Mesodermal cell (in vitro differentiated cells): Measurements from ENCODE around the gene PRPF31.

Source experiments
- H3K27ac ChIP-seq: 2 replicates; pipeline ENCODE4 v1.7.0; 2013; ENCODE audit warnings: mild to moderate bottlenecking, low read depth, low read length, moderate library complexity; ENCODE audit not compliant: severe bottlenecking
- H3K36me3 ChIP-seq: 2 replicates; pipeline ENCODE4 v1.7.1; 2013; ENCODE audit warnings: mild to moderate bottlenecking, low read length, moderate library complexity; ENCODE audit not compliant: control insufficient read depth, insufficient read depth
- H3K4me1 ChIP-seq: one replicate; pipeline ENCODE4 v1.7.1; 2013; ENCODE audit warnings: mild to moderate bottlenecking, low read length; ENCODE audit not compliant: insufficient read depth, control insufficient read depth, poor library complexity, severe bottlenecking
- H3K4me3 ChIP-seq: 2 replicates; pipeline ENCODE4 v1.7.0; 2013; ENCODE audit warnings: low read length, control low read depth, mild to moderate bottlenecking; ENCODE audit not compliant: insufficient read depth, poor library complexity, severe bottlenecking; ENCODE audit errors: extremely low read depth
- H3K9me3 ChIP-seq: 2 replicates; pipeline ENCODE4 v1.7.1; 2013; ENCODE audit warnings: mild to moderate bottlenecking, low read length, moderate library complexity; ENCODE audit not compliant: control insufficient read depth
- WGBS, 2 experiments: methylation state at CpG; one replicate each; pipeline ENCODE4 v1.1.5; 2013; ENCODE audit warnings: missing lambda C conversion rate in 2 of 2; ENCODE audit not compliant: insufficient coverage in 2 of 2; 5-methylcytosine and 5-hydroxymethylcytosine counted together

The PRPF31 gene

DNA sequence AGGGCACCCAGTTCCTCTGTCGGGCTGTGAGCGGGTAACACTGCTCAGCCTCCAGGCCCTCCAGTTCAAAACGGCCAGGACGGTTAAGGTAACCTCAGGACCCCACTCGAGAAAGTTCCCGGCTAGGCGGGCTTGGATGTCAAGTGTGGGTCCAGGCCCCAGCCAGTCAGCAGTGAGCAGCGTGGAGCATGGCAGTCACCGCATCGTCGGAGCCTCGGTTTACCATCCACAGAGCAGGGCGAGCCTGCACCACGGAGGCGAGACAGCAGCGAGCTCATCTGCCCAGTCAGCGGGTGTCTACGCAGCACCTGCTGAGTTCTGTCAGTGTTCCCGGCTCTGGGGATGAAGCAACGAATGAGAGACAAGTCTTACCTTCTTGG is 14.1 kb downstream of the PRPF31 start:
- Histone ChIP-seq H3K4me3 (no peak overlapping the region), H3K27ac (no peak overlapping the region), H3K36me3 (peaks cover 68% of the 10 kb centered on the region), H3K9me3 (no peaks in the 10 kb centered on the region), H3K4me1 (no peaks in the 10 kb centered on the region)
- 92 to 95% methylated on average over 19 to 20 of the region's 20 CpGs for WGBS, 2 experiments

DNA sequence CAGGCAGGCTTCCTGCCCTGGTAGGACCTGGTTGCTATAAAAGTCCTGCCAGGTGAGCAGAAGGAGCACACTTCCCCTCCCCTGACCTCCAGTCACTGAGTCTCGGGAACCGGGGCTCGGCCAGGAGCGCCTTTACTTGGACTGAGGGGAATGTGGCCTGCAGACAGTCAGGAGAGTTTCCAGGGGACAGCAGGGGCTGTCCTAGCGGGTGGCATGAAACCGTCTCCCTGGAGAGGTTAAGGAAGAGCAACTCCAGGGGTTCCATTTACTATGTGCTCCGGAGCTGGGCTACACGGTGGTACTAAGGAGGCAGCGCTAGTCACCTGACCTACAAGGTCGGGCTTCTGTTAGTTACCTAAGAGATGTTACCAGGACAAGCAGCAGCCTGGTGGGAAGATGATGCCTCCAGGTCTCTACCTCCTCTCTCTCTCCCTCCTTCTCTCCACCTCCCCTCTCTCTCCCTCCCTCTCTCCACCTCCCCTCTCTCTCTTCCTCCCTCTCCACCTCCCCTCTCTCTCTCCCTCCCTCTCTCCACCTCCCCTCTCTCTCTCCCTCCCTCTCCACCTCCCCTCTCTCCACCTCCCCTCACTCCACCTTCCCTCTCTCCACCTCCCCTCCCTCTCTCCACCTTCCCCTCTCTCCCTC is 17.9 kb downstream of the PRPF31 start:
- no peaks in the 10 kb centered on the region for H3K9me3 ChIP-seq
- H3K27ac ChIP-seq = no peak overlapping the region
- peaks cover 4% of the 10 kb centered on the region for H3K4me1 ChIP-seq
- H3K36me3 ChIP-seq = peaks cover 33% of the 10 kb centered on the region
- no peak overlapping the region for H3K4me3 ChIP-seq
- 90 to 92% methylated on average over 5 to 8 of the region's 10 CpGs for WGBS, 2 experiments

DNA sequence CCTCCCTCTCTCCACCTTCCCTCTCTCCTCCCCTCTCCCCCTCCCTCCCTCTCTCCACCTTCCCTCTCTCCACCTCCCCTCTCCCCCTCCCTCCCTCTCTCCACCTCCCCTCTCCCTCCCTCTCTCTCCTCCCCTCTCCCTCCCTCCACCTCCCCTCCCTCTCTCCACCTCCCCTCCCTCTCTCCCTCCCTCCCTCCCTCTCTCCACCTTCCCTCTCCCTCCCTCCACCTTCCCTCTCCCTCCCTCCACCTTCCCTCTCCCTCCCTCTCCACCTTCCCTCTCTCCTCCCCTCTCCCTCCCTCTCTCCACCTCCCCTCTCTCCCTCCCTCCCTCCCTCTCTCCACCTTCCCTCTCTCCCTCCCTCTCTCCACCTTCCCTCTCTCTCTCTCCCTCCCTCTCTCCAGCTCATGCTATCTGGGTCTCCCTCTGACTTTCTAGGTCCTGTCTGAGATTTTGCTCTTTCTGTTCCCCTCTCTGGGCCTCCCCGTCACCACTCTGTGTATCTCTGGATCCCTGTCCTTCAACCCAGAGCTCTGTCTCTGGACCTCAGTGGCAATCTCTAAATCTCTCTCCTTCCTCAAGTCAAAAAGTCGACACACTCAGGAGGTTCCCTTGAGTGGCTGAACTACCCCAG is 18.5 kb downstream of the PRPF31 start:
- Histone ChIP-seq H3K27ac (no peak overlapping the region), H3K4me3 (no peak overlapping the region), H3K4me1 (peaks cover 10% of the 10 kb centered on the region), H3K36me3 (peaks cover 27% of the 10 kb centered on the region), H3K9me3 (no peaks in the 10 kb centered on the region)
- 54 to 58% methylated on average over 2 of the region's 2 CpGs for WGBS, 2 experiments

DNA sequence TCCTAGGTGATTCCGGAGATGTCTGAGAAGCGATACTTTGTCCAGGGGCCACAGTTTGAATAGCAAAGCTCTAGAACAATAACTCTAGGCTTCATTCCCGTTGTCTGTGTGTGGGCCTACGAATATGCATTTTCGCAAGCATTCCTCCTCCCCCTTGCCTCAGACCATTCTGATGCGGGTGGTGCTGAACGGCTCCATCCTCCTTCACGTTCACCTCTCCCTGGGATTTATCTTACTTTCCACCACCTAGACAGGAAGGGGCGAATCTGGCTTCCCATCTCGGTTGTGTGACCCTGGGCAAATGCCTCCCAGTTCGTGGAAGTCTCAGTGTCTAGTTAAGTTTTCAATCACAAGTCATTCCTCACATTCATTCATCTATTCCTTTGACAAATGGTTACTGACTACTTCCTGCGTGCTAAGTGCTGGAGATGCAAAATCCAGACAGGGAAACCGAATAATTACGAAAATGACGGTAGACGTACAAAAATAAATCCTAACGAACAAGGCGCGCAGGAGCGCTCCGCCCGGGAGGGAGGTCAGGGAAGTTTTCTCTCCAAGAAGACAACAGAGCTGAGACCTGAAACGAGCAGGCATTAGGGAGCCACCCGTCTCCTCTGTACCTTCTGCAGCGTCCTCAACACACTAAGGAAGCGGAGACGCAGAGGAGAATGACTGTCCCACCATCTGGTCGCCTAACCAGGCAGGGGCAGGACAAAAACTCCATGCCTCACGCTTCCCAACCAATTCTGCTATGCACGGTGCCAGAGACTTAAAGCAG is 20.7 kb downstream of the PRPF31 start:
- WGBS, 2 experiments = 1 to 4% methylated on average over 24 to 27 of the region's 30 CpGs
- H3K27ac ChIP-seq = peak overlapping the region; percentile 67
- peak overlapping the region; percentile 57 for H3K4me3 ChIP-seq

DNA sequence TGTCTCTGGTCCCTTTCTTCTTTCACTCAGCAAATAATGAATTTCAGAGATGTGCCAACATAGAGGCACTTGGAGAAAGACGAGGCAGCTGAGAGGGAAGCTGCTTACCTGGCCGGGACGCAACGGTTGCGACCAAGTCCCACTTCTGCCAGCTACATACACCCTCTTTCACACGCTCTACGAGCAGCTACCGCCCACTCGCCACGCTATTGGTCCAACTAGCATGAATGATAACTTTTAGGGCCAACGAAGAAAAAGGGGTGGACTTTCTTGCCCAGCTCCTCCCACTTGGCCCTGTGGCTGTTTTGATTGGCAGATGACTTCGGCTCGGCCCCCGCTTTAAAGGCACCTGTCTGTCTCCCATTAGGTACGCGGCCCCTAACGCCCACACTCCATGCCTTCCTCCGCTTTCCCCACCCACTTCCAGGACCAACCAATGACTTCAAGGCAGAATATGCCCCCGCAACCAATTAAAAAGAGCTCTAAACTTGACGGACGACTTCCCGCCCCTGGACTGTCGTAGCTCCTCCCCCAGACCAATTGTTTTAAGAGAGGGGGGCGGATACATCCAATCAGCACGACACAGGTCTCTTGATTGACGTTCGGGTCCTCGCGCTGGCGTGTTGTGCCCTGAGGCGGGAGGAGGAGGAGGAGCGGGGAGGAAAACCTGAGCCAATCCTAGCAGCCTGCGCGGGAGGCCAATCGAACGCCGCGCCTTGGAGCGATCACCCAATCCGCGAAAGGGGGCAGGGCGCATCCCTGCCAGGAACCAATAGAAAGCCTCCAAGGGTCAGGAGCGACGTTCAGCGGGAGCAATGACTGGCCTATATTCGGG is 21.5 kb downstream of the PRPF31 start:
- peak overlapping the region; percentile 87 for H3K4me3 ChIP-seq
- peaks cover 35% of the 10 kb centered on the region for H3K36me3 ChIP-seq
- WGBS, 2 experiments = 0% methylated on average over 33 to 36 of the region's 46 CpGs
- H3K9me3 ChIP-seq = no peaks in the 10 kb centered on the region
- peaks cover 24% of the 10 kb centered on the region for H3K4me1 ChIP-seq
- H3K27ac ChIP-seq = peak overlapping the region; percentile 96

More for the DNA sequence above, 20.7 kb downstream of the PRPF31 start:
- Histone ChIP-seq H3K9me3 (no peaks in the 10 kb centered on the region), H3K4me1 (peaks cover 17% of the 10 kb centered on the region), H3K36me3 (peaks cover 33% of the 10 kb centered on the region)

DNA sequence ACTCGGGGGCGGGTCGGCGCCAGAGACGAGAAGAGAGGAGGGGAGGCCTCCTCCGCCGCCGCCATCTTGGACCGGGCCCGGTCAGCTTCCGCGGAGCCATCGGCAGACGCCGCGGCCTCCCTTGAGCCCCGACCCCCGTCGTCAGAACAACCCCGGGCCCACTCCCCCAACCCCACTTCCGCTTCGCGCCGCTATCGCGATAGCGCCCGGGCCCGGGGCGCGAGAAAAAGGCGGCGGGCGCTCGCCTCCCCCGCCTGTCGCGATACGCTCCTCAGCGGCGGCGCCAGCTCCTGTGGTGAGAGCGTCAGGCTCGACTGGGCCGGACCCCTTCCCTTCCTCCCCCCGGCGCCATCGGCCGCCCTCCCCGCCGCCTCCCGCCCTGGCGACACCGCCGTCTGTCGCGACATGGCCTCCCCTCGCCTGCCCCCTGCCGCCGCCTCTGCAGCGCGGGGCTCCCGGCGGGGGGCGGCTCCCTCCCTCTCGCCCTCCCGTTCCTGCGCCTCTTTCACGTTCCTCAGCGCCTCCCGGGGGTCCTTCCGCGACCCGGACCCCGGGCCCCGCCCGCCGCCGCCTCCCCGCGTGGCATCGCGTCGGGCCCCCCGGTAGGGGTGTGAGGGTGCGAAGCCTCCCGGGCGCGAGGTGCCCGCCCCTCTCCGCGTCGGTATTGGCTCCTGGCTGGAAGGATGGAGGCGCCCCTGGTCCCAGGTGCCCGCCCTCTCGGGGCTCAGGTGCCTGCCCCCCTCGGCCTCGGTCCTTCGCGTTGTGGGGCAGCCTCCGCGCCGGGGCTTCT is 22.3 kb downstream of the PRPF31 start, which contains the start of gene CNOT3:
TSS of gene CNOT3 (plus strand) at position 64 of the 790 bp plus-strand sequence. CDS start 5,217 bp downstream, outside the sequence.
- peak within 1 kb of the TSS; percentile 96 for H3K27ac ChIP-seq
- WGBS, 2 experiments = 0% methylated on average over 41 to 66 of the region's 103 CpGs
- H3K4me3 ChIP-seq = peak within 1 kb of the TSS; percentile 87
- peaks cover 25% of the 10 kb centered on the region for H3K4me1 ChIP-seq
- peaks cover 39% of the 10 kb centered on the region for H3K36me3 ChIP-seq
- H3K9me3 ChIP-seq = no peaks in the 10 kb centered on the region

DNA sequence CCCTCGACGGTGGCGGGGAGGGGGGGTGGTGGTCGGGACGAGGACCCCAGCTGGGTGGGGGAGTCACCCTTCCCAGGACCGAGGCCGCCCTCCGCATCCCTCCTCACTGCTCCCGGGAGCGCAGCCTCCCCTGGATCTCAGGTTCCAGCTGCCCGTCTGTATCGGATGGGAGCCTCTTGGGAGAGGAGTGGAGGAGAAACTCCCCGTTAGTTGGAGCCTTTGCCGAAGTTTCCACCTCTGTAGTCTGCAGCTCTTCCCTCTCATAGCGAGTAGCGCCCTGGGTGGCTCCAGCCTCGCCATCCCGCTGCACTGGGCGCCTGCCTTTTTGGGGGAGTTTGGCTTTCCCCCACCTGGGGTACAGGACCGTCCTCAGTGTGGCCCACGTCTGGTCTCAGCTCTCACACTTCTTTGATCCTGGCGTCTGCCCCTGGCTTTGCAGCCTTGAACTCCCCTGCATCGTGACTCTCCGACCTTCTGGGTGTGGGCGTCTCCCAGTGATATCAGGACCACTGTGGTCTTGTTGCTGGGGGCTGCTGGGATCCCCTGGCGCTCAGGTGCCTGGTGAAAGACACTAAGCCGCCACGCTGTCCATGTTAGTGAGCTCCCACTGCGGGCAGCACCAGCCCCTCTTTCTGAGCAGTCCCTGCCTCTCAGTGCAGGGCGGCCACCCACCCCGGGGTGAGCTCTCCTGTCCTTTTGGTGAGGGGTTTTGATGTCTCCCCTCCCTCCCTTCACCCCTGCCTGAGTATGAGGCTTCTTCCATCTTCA is 23.1 kb downstream of the PRPF31 start:
- Histone ChIP-seq H3K4me3 (peak overlapping the region; percentile 87), H3K4me1 (peaks cover 25% of the 10 kb centered on the region), H3K9me3 (no peaks in the 10 kb centered on the region), H3K27ac (no peak overlapping the region), H3K36me3 (peaks cover 46% of the 10 kb centered on the region)
- 35 to 61% methylated on average over 15 of the region's 31 CpGs for WGBS, 2 experiments

DNA sequence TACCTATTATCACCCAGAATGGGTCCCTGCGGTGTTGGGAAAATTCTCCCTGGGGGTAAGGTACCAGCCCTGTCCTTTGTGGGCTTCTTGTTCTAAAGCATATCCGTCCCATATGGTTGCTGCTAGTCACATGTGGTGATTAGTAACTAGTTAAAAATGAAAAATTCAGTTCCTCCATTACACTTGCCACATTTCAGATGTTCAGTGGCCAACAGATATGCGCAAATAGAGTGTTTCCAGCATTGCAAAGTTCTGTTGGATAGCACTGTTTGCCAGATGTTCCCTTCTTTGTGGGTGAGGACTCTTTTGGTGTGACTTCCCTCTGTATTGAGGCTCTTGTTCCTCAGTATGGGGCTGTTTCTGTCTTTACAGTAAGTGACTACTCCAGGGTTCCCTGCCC is 25.8 kb downstream of the PRPF31 start:
- no peak overlapping the region for H3K4me3 ChIP-seq
- peaks cover 21% of the 10 kb centered on the region for H3K4me1 ChIP-seq
- no peaks in the 10 kb centered on the region for H3K9me3 ChIP-seq
- peaks cover 73% of the 10 kb centered on the region for H3K36me3 ChIP-seq
- WGBS, 2 experiments = 100% methylated on average over 1 of the region's 3 CpGs; no CpG with 5 or more reads in 1 of the 2 experiments
- no peak overlapping the region for H3K27ac ChIP-seq

DNA sequence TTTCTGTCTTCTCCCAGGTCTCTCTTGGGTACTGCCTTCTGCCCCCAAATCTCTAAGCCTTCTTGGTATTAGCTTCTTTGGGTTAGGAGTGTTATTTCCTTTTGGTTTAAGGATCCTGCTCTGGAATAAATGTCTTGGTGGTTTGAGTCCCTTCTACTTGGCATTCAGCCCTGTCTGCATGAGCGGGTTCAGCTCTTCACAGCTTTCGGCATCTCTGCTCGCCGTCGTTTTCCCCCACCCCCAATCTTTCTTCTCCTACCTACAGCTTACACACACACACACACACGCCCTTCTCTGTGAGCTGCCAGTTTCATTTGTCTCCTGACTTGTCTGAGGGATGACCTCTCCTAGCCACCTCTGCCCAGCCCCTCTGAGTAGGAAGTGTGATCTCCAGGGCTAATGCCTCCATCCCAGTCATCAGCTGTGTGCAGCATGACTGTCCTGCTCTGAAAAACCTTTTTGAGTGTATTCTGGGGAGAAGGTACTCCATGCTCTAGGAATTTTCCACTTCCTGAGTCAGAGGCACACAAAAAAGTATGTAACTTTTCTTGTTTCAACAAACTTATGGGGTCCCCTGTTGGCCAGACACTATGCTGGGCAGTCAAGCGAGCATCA is 26.7 kb downstream of the PRPF31 start:
- H3K36me3 ChIP-seq = peaks cover 82% of the 10 kb centered on the region
- 96% methylated on average over 4 of the region's 7 CpGs; no CpG with 5 or more reads in 1 of the 2 experiments for WGBS, 2 experiments

More for the DNA sequence above, 26.7 kb downstream of the PRPF31 start:
- Histone ChIP-seq H3K4me3 (no peak overlapping the region), H3K4me1 (peaks cover 21% of the 10 kb centered on the region), H3K9me3 (no peaks in the 10 kb centered on the region), H3K27ac (no peak overlapping the region)
